C4-2B (cell line): ENCODE measurements around the gene CTTNBP2NL.

ENCODE experiments used
- ZFX ChIP-seq: fragments of 450-650 bp; IDR thresholded peaks from 2 replicates; pipeline ENCODE4 v1.6.1; 2017
- TF ChIP-seq, protein P1 (sequence below): fragments of 450-650 bp; conservative IDR thresholded peaks from 2 replicates; pipeline ENCODE4 v1.5.1; 2017; ENCODE audit warnings: mild to moderate bottlenecking

DNA sequence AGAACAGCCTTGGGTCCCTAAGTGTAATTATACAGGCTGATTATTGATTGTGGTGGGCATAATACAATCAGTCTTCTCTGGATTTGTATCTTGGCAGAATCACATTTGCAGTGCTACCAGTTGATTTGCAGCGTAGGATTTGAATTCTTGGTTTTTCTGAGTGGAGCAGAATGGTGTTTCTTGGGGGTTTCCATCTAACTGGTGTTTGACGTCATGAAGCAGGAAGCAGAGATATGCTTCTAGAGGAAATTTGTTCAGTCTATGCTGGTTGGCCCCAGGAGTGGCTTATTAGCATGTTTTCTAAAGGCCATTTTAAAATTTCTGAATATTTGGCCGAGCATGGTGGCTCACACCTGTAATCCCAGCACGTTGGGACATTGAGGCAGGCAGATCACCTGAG is 3.4 kb downstream of the CTTNBP2NL start:
- TF ChIP-seq, protein P1, sequence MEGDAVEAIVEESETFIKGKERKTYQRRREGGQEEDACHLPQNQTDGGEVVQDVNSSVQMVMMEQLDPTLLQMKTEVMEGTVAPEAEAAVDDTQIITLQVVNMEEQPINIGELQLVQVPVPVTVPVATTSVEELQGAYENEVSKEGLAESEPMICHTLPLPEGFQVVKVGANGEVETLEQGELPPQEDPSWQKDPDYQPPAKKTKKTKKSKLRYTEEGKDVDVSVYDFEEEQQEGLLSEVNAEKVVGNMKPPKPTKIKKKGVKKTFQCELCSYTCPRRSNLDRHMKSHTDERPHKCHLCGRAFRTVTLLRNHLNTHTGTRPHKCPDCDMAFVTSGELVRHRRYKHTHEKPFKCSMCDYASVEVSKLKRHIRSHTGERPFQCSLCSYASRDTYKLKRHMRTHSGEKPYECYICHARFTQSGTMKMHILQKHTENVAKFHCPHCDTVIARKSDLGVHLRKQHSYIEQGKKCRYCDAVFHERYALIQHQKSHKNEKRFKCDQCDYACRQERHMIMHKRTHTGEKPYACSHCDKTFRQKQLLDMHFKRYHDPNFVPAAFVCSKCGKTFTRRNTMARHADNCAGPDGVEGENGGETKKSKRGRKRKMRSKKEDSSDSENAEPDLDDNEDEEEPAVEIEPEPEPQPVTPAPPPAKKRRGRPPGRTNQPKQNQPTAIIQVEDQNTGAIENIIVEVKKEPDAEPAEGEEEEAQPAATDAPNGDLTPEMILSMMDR: no peak
- no peak for TF ChIP-seq ZFX
